ENCODE measurements around the gene AFF3.

DNA sequence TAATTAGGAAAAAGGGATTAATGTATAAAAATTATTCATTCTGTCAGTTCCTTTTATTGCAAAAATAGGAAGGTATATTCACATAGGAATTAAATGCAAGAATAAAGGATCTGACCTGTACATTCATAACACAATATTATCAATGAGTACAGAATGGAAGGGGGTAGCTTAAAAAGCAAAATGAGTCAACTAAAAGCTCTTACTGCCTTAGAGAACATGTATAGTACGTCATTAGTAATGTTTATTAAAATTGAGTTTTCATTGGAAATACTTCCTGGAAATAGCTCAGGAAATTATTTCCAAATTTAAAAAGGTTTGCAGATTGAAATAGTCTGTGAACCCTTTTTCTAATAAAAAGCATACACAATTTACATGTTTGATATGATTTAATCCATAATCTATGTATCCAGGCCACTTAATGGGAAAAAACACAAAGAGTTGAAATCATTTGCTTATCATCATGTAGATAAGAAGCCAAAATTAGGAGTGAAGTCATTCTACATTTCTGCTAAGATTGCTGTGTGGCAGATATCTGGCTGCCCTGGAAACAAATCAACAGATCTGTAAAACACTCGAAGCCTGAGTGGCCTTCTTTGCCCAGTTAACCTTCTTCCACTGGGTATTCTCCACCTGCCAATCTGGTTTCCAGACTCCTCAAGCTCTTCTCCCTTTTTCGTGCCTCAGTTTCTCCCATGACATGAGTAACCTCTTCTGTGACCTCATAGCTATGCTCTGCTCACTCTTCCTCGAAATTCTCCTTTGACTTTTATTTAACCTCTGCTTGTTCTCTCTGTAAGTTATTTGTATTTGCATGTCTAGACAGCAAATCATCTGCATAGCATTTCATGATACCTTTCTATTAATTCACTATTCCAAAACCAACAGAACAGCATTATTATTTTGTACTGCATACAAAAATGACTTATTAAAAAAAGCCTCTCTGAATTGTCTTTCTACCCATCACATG, 471.3 kb downstream of the AFF3 start:
- TF ChIP-seq CEBPB (IDR thresholded peaks at IDR 0.05; ENCODE audit: low read depth, low read length) (no peak), POLR2A (IDR thresholded peaks at IDR 0.05; ENCODE audit: low read depth, low read length) (no peak), SMC3 (IDR thresholded peaks at IDR 0.05; ENCODE audit: low read depth, low read length) (no peak)
- TF ChIP-seq, protein P1, sequence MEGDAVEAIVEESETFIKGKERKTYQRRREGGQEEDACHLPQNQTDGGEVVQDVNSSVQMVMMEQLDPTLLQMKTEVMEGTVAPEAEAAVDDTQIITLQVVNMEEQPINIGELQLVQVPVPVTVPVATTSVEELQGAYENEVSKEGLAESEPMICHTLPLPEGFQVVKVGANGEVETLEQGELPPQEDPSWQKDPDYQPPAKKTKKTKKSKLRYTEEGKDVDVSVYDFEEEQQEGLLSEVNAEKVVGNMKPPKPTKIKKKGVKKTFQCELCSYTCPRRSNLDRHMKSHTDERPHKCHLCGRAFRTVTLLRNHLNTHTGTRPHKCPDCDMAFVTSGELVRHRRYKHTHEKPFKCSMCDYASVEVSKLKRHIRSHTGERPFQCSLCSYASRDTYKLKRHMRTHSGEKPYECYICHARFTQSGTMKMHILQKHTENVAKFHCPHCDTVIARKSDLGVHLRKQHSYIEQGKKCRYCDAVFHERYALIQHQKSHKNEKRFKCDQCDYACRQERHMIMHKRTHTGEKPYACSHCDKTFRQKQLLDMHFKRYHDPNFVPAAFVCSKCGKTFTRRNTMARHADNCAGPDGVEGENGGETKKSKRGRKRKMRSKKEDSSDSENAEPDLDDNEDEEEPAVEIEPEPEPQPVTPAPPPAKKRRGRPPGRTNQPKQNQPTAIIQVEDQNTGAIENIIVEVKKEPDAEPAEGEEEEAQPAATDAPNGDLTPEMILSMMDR (conservative IDR thresholded peaks at IDR 0.05; ENCODE audit: low read depth, low read length): no peak

All from IMR-90 (cell line).